ENCODE results near the gene EN1.

- TF ChIP-seq ARNT (IDR thresholded peaks at IDR 0.05) (no peak), L3MBTL2 (conservative IDR thresholded peaks at IDR 0.05) (no peak), PKNOX1 (IDR thresholded peaks at IDR 0.05) (no peak), CTBP1 (IDR thresholded peaks at IDR 0.05; ENCODE audit: borderline replicate concordance) (no peak)
Measured at GRCh38 chr2:118851650-118852049, 4.2 kb upstream of the EN1 start.
